Measurements from ENCODE around the gene TGFBR3.

TGFBR3 gene

GRCh38 chr1:91765880-91766443, 120.0 kb downstream of the TGFBR3 start:
- DNase-seq (ENCODE audit: extremely low read depth, low read depth): no peak

DNA sequence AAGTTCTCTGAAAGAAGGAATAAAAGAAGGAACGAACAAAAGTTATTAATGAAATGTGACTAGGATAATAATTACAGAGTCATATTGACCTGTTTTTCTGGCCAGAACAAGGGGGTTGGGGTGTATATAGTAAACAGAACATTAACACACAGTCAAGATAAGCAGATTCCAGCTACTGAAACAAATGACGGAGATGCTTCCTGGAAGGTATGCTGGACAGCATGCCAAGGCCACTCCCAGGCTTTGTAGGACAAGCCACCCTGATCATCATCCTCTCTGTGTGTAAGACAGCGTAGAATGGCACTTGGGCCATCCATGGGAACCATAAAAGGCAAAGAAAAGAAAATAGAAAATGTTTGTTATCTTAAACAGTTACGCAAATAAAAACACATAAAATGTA, 120.7 kb downstream of the TGFBR3 start:
- no peak for DNase-seq (ENCODE audit: extremely low read depth, low read depth)
- H3K4me3 ChIP-seq (replicated peaks; ENCODE audit: low read depth, low read length): no peak overlapping the region
- TF ChIP-seq, protein P1, sequence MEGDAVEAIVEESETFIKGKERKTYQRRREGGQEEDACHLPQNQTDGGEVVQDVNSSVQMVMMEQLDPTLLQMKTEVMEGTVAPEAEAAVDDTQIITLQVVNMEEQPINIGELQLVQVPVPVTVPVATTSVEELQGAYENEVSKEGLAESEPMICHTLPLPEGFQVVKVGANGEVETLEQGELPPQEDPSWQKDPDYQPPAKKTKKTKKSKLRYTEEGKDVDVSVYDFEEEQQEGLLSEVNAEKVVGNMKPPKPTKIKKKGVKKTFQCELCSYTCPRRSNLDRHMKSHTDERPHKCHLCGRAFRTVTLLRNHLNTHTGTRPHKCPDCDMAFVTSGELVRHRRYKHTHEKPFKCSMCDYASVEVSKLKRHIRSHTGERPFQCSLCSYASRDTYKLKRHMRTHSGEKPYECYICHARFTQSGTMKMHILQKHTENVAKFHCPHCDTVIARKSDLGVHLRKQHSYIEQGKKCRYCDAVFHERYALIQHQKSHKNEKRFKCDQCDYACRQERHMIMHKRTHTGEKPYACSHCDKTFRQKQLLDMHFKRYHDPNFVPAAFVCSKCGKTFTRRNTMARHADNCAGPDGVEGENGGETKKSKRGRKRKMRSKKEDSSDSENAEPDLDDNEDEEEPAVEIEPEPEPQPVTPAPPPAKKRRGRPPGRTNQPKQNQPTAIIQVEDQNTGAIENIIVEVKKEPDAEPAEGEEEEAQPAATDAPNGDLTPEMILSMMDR (IDR thresholded peaks at IDR 0.05; ENCODE audit: low read depth, low read length, missing control alignments): no peak

More at GRCh38 chr1:91765880-91766443, 120.0 kb downstream of the TGFBR3 start:
- TF ChIP-seq, protein P1 (IDR thresholded peaks at IDR 0.05; ENCODE audit: low read depth, low read length, missing control alignments): no peak
- no peak overlapping the region for H3K4me3 ChIP-seq (replicated peaks; ENCODE audit: low read depth, low read length)

- no peak for DNase-seq (ENCODE audit: extremely low read depth, low read depth)
- TF ChIP-seq, protein P1 (IDR thresholded peaks at IDR 0.05; ENCODE audit: low read depth, low read length, missing control alignments): no peak
- H3K4me3 ChIP-seq (replicated peaks; ENCODE audit: low read depth, low read length): no peak overlapping the region
Measured at GRCh38 chr1:91764471-91765115, 121.4 kb downstream of the TGFBR3 start.

GRCh38 chr1:91763252-91763651, 122.7 kb downstream of the TGFBR3 start:
- TF ChIP-seq, protein P1 (IDR thresholded peaks at IDR 0.05; ENCODE audit: low read depth, low read length, missing control alignments): no peak
- no peak overlapping the region for H3K4me3 ChIP-seq (replicated peaks; ENCODE audit: low read depth, low read length)
- no peak for DNase-seq (ENCODE audit: extremely low read depth, low read depth)

DNA sequence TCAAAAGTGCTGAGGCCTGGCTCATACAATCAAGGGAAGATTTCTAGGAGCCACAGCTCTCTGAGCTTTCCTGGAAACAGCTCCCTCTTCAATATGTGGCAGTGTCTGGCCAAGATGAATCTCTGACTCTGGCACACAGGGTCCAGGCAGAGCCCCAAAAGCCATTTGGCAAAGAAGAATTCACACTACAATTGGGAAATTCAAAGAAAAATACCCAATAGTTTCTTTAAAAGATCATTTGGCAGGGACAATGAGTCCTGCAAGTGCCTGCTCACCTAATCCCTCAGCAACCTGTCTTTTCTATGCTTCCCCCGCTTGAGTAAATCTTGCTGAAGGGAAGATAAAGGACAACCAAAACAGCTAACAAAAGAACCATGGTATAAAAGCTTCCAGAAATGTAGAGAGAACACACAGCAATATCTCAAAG, 124.6 kb downstream of the TGFBR3 start:
- no peak for DNase-seq (ENCODE audit: extremely low read depth, low read depth)
- H3K4me3 ChIP-seq (replicated peaks; ENCODE audit: low read depth, low read length): no peak overlapping the region
- TF ChIP-seq, protein P1 (IDR thresholded peaks at IDR 0.05; ENCODE audit: low read depth, low read length, missing control alignments): no peak

GRCh38 chr1:91760512-91760911, 125.4 kb downstream of the TGFBR3 start:
- DNase-seq (ENCODE audit: extremely low read depth, low read depth): no peak
- no peak overlapping the region for H3K4me3 ChIP-seq (replicated peaks; ENCODE audit: low read depth, low read length)
- TF ChIP-seq, protein P1 (IDR thresholded peaks at IDR 0.05; ENCODE audit: low read depth, low read length, missing control alignments): no peak
